Astrocyte (in vitro differentiated cells and primary cell): ENCODE results near the gene INCA1.

Experiments used
- CTCF ChIP-seq: IDR thresholded peaks from 2 replicates; pipeline ENCODE4 v1.5.1; 2011; ENCODE audit warnings: low read depth, mild to moderate bottlenecking, inconsistent platforms, low read length, moderate library complexity; ENCODE audit not compliant: insufficient read depth
- EZH2 ChIP-seq: IDR thresholded peaks from 2 replicates; pipeline ENCODE4 v1.6.1; 2012; ENCODE audit warnings: mild to moderate bottlenecking, low read length, inconsistent platforms; ENCODE audit not compliant: insufficient read depth

DNA sequence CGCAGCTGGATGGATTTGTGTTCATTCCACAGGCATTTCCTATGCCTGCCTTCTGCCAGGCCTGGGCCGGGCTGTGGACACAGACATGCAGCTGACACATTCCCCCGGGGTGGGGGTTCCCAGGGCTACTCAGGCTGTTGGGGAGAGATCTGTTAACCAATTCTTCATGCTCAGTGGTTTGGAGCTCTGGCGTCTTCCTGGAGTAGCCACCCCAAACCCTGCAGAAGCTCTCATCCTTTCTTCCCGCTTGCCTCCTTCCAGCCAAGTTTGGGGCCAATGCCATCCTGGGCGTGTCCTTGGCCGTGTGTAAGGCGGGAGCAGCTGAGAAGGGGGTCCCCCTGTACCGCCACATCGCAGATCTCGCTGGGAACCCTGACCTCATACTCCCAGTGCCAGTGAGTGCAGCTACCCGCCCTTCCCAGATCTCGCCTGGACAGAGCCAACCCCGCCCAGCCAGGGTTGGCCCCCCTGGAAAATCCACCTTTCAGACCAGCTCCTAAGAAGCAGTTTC lies 43.8 kb downstream of the INCA1 start:
- TF ChIP-seq EZH2 (no peak), CTCF (no peak)
